Measurements from ENCODE around the gene RHBDF2.

RHBDF2 gene

DNA sequence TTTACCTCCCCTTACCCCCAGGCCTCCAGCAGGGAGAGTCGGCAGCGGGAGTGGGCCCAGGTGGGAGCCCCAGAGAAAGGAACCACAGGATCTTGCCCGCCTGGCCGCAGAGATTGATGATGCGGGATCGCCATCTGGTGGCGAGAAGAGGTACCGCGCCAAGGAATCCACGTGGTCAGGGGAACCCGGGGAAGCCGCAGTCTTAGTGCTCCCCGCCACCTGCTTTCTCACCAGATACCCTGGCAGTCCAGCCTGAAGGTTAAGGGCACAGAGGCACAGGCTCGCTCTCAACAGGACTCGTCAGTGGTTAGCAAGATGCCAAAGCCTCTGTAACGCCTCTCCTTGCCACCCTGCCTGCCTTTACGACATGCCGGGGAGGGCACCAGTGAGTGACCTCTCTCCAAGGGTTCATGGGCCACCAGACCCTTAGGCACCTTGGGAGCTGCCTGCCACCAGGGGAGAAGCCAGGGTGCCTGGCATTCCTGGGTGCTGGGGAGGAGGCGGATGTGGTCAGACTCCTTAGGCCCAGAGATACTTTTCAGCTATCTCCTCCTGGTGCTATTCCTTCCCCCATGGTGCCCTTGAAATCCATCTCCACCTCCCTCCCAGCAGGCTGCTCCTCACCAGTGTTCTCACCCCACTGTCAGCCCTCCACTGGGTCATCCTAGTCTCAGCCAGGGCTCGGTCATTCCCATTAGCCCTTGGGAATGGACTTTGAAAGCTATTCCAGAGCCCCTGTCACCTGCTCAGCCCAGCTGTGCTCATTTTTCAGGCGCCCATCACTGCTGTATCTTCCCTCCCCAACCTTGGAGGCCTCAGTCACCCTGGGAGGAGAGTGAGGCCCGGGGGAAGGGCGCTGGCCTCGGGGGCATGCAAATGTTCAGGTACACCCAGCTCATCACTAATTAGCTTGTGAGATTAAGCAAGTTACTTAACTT is 5.5 kb upstream of the RHBDF2 start:
- no peak overlapping the region for H3K9ac ChIP-seq
- no peak overlapping the region for H3K4me3 ChIP-seq (ENCODE audit: low read depth, low read length)
- H3K36me3 ChIP-seq (ENCODE audit: control insufficient read depth, insufficient read depth, low read length): no peaks in the 10 kb centered on the region
- H3K4me1 ChIP-seq: peaks cover 6% of the 10 kb centered on the region
- H3K9me3 ChIP-seq (ENCODE audit: control insufficient read depth, low read length): no peaks in the 10 kb centered on the region
- TF ChIP-seq, protein P1, sequence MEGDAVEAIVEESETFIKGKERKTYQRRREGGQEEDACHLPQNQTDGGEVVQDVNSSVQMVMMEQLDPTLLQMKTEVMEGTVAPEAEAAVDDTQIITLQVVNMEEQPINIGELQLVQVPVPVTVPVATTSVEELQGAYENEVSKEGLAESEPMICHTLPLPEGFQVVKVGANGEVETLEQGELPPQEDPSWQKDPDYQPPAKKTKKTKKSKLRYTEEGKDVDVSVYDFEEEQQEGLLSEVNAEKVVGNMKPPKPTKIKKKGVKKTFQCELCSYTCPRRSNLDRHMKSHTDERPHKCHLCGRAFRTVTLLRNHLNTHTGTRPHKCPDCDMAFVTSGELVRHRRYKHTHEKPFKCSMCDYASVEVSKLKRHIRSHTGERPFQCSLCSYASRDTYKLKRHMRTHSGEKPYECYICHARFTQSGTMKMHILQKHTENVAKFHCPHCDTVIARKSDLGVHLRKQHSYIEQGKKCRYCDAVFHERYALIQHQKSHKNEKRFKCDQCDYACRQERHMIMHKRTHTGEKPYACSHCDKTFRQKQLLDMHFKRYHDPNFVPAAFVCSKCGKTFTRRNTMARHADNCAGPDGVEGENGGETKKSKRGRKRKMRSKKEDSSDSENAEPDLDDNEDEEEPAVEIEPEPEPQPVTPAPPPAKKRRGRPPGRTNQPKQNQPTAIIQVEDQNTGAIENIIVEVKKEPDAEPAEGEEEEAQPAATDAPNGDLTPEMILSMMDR (IDR thresholded peaks at IDR 0.05): peak; percentile 95
- H3K79me2 ChIP-seq: no peaks in the 10 kb centered on the region
- no peak overlapping the region for H3K27ac ChIP-seq
- peak overlapping the region; percentile 12 for H2AFZ ChIP-seq
- H3K27me3 ChIP-seq (ENCODE audit: control insufficient read depth, insufficient read depth, low read length): no peaks in the 10 kb centered on the region
- no peak overlapping the region for H3K4me2 ChIP-seq (ENCODE audit: low read length)

DNA sequence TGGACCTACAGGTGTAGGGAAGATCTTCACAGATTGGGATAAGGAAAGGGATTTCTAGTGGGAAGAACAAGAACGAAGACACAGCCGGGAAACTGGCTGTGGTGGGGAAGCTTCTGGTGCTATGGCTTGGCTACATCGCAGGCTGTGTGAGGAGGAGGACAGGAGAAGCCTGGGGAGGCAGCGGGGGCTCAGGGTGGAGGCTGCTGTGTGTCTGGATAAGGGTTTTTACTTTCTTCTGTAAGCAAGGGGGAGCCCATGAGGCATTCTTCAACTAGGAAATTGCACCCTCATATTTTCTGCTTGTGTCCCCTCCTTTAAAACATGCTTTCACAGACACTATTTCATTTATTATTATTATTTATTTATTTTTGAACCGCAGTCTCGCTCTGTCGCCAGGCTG is 2.9 kb upstream of the RHBDF2 start:
- Histone ChIP-seq H3K9me3 (ENCODE audit: control insufficient read depth, low read length) (no peaks in the 10 kb centered on the region), H3K9ac (no peak overlapping the region), H3K4me1 (peaks cover 9% of the 10 kb centered on the region), H2AFZ (no peak overlapping the region), H3K4me2 (ENCODE audit: low read length) (no peak overlapping the region), H3K79me2 (no peaks in the 10 kb centered on the region), H3K27me3 (ENCODE audit: control insufficient read depth, insufficient read depth, low read length) (no peaks in the 10 kb centered on the region), H3K27ac (no peak overlapping the region), H3K36me3 (ENCODE audit: control insufficient read depth, insufficient read depth, low read length) (no peaks in the 10 kb centered on the region), H3K4me3 (ENCODE audit: low read depth, low read length) (no peak overlapping the region)
- TF ChIP-seq, protein P1 (IDR thresholded peaks at IDR 0.05): no peak

DNA sequence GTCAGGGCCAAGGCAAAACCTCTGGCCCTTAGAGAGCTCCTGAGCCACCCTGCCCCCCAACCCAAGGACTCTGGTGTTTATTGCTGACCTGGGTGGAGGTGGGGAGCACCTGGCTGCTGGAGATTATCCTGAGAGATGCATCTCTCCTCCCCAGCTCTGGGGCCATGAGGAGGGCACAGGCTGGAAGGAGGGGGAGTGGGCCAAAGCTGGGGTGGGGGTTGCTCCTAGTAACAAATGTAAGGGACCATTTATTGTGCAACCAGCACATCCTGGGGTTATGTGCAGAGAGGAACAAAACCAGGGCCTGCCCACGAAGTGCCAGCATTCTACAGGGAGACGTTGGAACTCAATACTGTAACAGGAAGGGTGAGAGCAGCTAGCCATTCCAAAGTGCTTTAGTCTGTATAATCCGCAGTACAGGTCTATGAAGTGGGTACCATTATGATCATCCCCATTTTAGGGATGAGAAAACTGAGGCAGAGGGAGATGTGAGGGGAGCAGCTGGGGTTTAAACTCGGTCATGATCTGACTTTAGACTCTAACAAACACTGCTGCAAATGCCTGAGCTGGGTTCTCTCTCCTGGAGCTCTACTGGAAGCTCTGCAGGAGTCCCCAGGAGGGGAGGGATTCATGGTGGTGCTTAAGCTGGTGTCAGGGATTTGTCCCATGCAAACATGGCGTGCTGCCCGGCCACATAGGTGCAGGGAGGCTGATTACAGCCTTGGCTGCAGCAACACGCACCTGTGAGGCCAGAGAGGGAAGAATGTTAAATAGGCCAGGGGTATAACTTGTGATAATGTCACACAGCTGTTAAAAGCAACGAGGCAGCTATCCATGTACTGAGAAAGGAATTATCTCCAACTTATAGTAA is 1.4 kb upstream of the RHBDF2 start:
- Histone ChIP-seq H2AFZ (peak overlapping the region; percentile 97), H3K27ac (no peak overlapping the region), H3K9me3 (ENCODE audit: control insufficient read depth, low read length) (no peaks in the 10 kb centered on the region), H3K4me1 (peaks cover 9% of the 10 kb centered on the region), H3K36me3 (ENCODE audit: control insufficient read depth, insufficient read depth, low read length) (no peaks in the 10 kb centered on the region), H3K4me3 (ENCODE audit: low read depth, low read length) (no peak overlapping the region), H3K9ac (no peak overlapping the region), H3K27me3 (ENCODE audit: control insufficient read depth, insufficient read depth, low read length) (no peaks in the 10 kb centered on the region), H3K4me2 (ENCODE audit: low read length) (no peak overlapping the region), H3K79me2 (no peaks in the 10 kb centered on the region)
- TF ChIP-seq, protein P1 (IDR thresholded peaks at IDR 0.05): no peak

DNA sequence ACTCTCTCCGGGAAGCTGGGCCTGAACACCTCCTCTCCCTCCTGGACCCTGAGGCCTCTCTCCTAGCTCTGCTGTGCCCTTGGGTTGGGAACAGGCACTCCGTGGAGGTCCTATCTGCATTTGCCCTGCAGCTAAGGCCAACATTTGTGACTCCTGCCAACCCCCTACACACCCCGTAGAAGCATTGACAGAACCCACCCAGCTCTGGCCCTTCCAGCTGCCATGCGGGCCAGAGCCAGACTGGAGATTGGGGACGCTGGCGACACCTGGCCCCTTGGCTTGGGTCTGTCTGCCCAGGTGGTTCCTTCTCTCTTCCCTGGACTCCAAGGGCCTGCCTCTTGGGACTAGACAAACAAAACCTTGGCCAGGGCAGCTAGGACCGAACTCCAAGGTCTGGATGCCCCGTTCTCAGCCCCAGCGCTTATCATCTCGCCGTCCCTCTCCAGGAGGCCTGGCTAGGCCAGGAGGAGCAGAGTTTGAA is 644 bp upstream of the RHBDF2 start:
- Histone ChIP-seq H3K27ac (peak overlapping the region; percentile 74), H2AFZ (peak overlapping the region; percentile 97), H3K79me2 (no peaks in the 10 kb centered on the region), H3K4me1 (peaks cover 9% of the 10 kb centered on the region), H3K4me2 (ENCODE audit: low read length) (peak overlapping the region; percentile 72), H3K27me3 (ENCODE audit: control insufficient read depth, insufficient read depth, low read length) (no peaks in the 10 kb centered on the region), H3K36me3 (ENCODE audit: control insufficient read depth, insufficient read depth, low read length) (no peaks in the 10 kb centered on the region), H3K9me3 (ENCODE audit: control insufficient read depth, low read length) (no peaks in the 10 kb centered on the region), H3K4me3 (ENCODE audit: low read depth, low read length) (peak overlapping the region; percentile 62), H3K9ac (no peak overlapping the region)
- TF ChIP-seq, protein P1 (IDR thresholded peaks at IDR 0.05): no peak
